BJ (cell line): ENCODE measurements around the gene TRMT6. TPM values are rescaled to one million over a fixed set of nuclear protein-coding genes. Genes with fewer than 3 reads are reported as not detected.

ENCODE experiments used
- CTCF ChIA-PET: fragments of 350-600 bp; formaldehyde crosslinking; extraction: SDS; loops from one replicate; lab custom pipeline; 2021; ENCODE audit warnings: antibody characterized with exemption, inconsistent platforms; lab: Yijun Ruan, JAX
- POLR2A ChIA-PET: fragments of 300-600 bp; sonication (Branson Sonifier 250); formaldehyde crosslinking; extraction: SDS; loops from one replicate; lab custom pipeline; 2021; ENCODE audit warnings: antibody characterized with exemption; lab: Charles Lee
- DNase-seq: peaks from one replicate; pipeline ENCODE4 v3.0.0-alpha.2; 2011; ENCODE audit warnings: low read depth
- H3K27me3 ChIP-seq: 2 replicates; pipeline ENCODE4 v1.6.0; 2011; ENCODE audit warnings: low read length; ENCODE audit not compliant: control insufficient read depth, insufficient read depth
- H3K36me3 ChIP-seq: 2 replicates; pipeline ENCODE4 v1.5.1; 2011; ENCODE audit warnings: low read length; ENCODE audit not compliant: control insufficient read depth, insufficient read depth
- H3K4me3 ChIP-seq: 2 replicates; pipeline ENCODE4 v1.5.1; 2011; ENCODE audit warnings: low read depth, mild to moderate bottlenecking, control low read depth, low read length
- polyA plus RNA-seq: library from polyadenylated mRNA; depleted of rRNA; stranded (reverse); fragments of >200 nt; gene quantifications from 2 replicates; pipeline ENCODE4 v1.2.3, GENCODE V29; 2011; rRNA removed
- small RNA-seq: library from RNA; depleted of rRNA; stranded (forward); fragments of <200 nt; gene quantifications from one replicate; pipeline ENCODE3, GENCODE V24; 2012; ENCODE audit warnings: low replicate concordance, low read depth; ENCODE audit not compliant: insufficient read length
- TF ChIP-seq, protein P1 (sequence below): IDR thresholded peaks from 2 replicates; pipeline ENCODE4 v1.5.1; 2011; ENCODE audit warnings: low read depth, mild to moderate bottlenecking, control low read depth, inconsistent platforms, low read length, moderate library complexity; ENCODE audit not compliant: insufficient read depth

Gene TRMT6
- polyA plus RNA-seq, 1 experiment: 4.6 TPM

- H3K27me3 ChIP-seq: peaks cover 2% of the 10 kb centered on the region; the same call in 1 of the 2 replicates
- DNase-seq: no peak
- CTCF ChIA-PET: no interaction called here
- H3K4me3 ChIP-seq: no peak overlapping the region
- no peaks in the 10 kb centered on the region for H3K36me3 ChIP-seq
- TF ChIP-seq, protein P1, sequence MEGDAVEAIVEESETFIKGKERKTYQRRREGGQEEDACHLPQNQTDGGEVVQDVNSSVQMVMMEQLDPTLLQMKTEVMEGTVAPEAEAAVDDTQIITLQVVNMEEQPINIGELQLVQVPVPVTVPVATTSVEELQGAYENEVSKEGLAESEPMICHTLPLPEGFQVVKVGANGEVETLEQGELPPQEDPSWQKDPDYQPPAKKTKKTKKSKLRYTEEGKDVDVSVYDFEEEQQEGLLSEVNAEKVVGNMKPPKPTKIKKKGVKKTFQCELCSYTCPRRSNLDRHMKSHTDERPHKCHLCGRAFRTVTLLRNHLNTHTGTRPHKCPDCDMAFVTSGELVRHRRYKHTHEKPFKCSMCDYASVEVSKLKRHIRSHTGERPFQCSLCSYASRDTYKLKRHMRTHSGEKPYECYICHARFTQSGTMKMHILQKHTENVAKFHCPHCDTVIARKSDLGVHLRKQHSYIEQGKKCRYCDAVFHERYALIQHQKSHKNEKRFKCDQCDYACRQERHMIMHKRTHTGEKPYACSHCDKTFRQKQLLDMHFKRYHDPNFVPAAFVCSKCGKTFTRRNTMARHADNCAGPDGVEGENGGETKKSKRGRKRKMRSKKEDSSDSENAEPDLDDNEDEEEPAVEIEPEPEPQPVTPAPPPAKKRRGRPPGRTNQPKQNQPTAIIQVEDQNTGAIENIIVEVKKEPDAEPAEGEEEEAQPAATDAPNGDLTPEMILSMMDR: no peak
- POLR2A ChIA-PET: no interaction called here
Measured at GRCh38 chr20:5893621-5894020, 56.7 kb downstream of the TRMT6 start.

GRCh38 chr20:5893052-5893451, 57.3 kb downstream of the TRMT6 start:
- no peak overlapping the region for H3K4me3 ChIP-seq
- peaks cover 2% of the 10 kb centered on the region; the same call in 1 of the 2 replicates for H3K27me3 ChIP-seq
- ChIA-PET CTCF (no interaction called here), POLR2A (no interaction called here)
- DNase-seq: no peak
- TF ChIP-seq, protein P1: no peak
- no peaks in the 10 kb centered on the region for H3K36me3 ChIP-seq

- no peak for DNase-seq
- TF ChIP-seq, protein P1: no peak
- Histone ChIP-seq H3K4me3 (no peak overlapping the region), H3K36me3 (no peaks in the 10 kb centered on the region), H3K27me3 (peaks cover 2% of the 10 kb centered on the region)
- POLR2A ChIA-PET: no interaction called here
- CTCF ChIA-PET: no interaction called here
Measured at GRCh38 chr20:5890773-5891441, 59.4 kb downstream of the TRMT6 start.

DNA sequence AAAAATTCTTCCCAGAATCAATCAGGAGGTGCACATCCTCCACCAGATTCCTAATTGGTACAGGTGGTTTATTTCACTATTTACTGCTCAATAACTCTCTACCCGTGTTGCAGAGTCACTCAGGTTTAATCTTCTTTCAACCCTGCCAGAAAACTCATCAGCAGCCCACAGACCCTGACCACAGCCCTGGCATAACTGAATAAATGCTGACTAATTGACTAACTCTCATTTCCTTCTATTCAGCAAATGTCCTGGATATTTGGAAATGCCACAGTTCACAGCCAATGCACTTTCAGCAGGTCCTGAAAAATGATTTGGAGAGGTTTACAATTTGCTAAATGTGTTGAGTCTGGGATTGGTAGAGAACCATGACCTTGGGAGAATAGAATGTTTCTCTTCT, 62.3 kb downstream of the TRMT6 start:
- CTCF ChIA-PET: no interaction called here
- Histone ChIP-seq H3K4me3 (no peak overlapping the region), H3K27me3 (peaks cover 2% of the 10 kb centered on the region), H3K36me3 (no peaks in the 10 kb centered on the region)
- no peak for DNase-seq
- POLR2A ChIA-PET: no interaction called here
- TF ChIP-seq, protein P1: no peak

DNA sequence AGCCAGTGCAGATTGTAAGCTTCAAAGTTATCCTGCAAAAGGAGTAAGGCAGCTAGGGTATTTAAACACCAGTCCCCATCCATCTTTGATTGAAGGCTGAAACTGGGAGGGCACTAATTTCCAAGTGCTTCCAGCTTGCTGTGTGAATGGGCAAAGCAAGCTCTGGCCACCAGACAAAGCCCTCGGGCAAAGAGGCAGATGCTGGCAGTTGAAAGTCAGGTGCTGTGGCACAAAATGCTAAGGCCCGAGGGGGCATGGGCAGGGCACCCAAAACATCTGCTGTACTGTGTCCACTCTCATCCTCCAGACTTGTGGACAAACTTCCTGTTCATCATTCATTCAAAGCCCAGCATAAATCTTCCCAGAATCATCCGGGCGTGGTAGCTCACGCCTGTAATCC, 62.9 kb downstream of the TRMT6 start:
- ChIA-PET CTCF (no interaction called here), POLR2A (no interaction called here)
- H3K36me3 ChIP-seq: no peaks in the 10 kb centered on the region
- H3K27me3 ChIP-seq: peaks cover 2% of the 10 kb centered on the region
- H3K4me3 ChIP-seq: no peak overlapping the region
- TF ChIP-seq, protein P1: no peak
- DNase-seq: no peak

Small RNAs within 50 kb of the gene (small RNA-seq; reads per million reads assigned to genes)
- gene RF00019 (not detected), gene RNU1-55P (not detected)

Other genes starting within 250 kb of the TRMT6 start
- 2.0 and 2.5 TPM in 2 replicates for gene SHLD1, start 200.1 kb downstream of the TRMT6 start, polyA plus RNA-seq
- 0.05 TPM in 2 replicates for gene CHGB, start 39.0 kb downstream of the TRMT6 start, polyA plus RNA-seq
- 2.7 and 4.7 TPM in 2 replicates for gene MCM8, start 119 bp upstream of the TRMT6 start, polyA plus RNA-seq
- 44.5 and 73.3 TPM in 2 replicates for gene CRLS1, start 55.6 kb upstream of the TRMT6 start, polyA plus RNA-seq
- gene LRRN4, start 103.5 kb upstream of the TRMT6 start, polyA plus RNA-seq: 0.04 and 0.06 TPM in 2 replicates
- gene FERMT1, start 172.5 kb upstream of the TRMT6 start, polyA plus RNA-seq: 0.53 and 1.1 TPM in 2 replicates